ENCODE results near the gene KRTAP17-1.

DNA sequence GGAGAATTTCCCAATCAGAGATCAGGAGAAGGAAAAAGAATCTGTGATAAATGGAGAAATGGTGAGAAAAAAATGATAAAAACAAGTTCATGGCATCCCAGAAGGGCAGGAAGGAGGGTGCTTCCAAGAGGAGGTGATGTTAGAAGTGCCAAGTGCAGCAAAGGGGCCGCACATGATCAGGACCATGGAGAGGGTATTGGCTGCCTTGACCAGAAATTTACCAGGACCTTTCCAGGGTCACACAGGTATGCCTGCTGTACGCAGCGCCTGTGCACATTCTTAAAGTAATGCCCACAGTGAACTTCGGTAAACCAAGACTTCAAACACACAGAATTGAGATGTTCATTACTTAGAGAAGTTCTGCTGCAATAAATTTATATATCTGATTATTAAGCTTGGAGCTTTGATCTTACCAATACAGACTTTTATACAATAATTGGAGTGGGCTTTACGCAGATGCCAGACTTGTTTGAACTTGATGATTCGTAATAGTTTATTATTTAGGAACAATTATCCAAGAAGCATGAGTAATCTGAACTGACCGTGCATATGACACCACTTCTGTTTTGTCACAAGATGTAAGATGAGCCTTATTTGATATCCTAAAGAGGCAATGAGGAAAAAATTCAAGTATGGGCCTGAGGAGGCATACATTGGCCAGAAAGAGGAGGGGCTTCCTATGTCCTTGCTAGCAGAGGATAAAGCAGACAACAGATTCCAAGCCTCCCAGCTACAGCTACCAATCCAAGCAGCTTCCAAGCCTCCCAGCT, 37.3 kb upstream of the KRTAP17-1 start:
- TF ChIP-seq GATA3 (IDR thresholded peaks at IDR 0.05; ENCODE audit: low read depth, low read length): no peak
- TF ChIP-seq GATA2 (IDR thresholded peaks at IDR 0.05; ENCODE audit: low read depth, low read length): no peak

All from SH-SY5Y (cell line).